Measurements from ENCODE around the gene NBL1.

The NBL1 gene

DNA sequence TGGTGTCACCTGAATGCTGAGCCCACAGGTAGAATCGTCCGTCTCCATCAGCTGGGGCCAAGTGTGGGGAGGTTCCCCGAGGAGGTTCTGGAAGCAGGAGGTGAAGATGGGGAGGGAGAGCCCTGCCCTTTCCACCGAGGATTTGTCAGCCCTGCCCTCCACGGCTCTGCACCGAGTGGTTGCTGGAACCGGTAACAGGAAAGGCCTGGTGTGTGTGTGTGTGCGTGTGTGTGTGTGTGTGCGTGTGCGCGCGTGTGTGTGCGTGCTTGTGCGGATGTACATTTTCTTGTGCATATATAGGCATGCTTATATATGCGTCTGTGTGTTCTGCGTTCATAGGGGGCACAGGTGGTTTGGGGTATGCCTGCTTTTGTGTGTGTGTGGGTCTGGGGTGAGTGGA is 3.5 kb downstream of the NBL1 start:
- FAIRE-seq, result no peak

DNA sequence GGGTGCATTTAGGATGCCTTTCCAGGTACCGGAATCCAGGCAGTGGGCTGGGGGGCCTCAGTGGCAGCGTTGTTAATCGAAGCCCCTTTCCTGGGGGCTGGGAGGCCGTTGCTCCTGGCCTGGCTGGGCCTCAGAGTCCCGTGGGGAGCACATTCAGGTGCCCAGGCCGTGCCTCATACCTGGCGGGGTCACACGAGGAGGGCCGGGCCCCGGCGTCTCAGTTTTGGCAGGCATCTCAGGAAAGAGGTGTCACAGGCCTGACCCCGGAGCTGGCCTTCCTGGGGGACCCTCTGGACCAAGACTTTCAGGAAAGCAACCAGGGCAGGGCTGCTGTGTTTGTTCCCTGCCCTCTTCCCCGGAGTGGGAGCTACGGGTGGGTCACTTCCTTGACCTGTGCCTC is 4.1 kb downstream of the NBL1 start:
- no peak for FAIRE-seq

DNA sequence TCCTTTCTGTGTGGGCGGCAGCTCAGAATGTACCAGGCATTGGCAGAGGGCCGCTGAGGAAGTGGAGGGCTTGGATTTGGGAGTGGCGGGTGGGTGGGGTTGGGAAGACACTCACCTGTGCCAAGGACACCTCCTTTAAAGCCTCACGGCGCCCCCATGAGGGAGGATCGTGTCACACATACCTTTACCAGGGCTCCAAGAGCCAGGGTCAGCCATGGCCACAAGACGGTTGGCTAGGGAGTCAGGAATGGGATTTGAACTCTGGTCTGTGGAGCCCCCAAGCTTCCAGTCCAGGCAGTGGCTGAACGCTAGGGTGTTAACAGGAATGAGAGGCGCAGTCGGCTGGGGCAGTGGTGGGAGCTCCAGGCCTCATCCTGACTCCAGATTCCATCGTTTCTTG is 4.6 kb downstream of the NBL1 start:
- FAIRE-seq, result no peak

DNA sequence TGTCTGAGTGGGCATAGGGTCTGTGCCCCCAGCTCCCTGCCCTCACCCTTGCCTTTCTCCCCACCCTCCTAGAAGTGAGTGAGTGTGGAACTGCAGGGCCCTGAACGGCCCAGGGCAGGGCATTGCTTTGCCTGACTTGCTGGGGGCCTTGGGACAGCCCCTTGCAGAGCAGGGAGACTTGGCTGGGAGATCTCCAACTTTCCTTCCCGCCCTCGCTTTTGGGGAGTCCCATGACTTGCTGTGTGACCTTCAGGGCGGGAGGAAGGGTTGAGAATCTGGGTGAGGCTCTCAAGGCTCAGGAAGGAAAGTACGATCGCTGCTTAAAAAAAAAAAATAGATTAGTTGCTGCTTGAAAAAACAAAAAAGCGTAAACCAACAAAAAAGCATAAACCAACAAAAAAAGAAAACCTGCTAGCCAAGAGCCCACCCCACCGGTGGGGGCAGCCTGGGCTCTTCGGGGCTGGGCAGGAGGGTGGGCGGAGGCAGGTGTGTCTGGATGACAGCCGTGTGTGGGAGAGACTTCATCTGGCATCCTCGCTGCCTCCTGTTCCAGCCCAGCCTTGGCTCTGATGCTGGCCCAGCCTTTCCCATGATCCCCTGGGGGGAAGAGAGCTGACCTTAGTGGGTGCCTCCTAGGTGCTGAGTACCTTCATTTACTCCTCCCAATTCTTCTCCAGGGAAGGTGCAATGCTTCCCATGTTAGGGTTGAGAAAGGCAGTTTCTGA is 6.5 kb downstream of the NBL1 start:
- no peak for FAIRE-seq

DNA sequence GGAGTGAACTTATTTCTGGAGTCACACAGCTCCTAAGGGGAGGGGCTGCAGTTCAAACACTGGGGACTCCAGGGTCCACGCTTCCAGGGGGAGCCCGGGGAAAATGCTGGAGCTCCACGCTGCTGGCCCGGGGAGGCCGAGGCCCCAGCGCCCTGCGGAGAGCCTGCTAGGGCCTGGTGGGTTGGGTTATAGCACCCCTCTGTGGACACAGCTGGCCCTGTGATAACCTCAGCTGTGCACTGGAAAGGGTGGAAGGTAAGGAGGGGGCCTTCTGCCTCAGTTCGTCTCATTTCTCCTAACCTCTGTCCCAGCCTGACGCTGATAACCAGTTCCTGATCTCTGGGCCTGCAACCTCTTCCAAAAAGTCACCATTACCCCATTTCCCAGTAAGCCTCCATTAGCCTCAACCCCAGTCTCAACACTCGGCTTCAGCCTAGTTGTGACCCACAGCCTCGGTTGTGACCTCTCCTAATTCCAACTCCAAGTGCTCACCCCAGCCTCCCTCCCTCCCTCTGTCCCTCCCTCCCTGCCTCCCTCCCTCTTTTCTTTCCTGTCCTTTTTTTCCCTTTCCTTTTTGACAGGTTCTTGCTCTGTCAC is 7.1 kb downstream of the NBL1 start:
- FAIRE-seq, result no peak

DNA sequence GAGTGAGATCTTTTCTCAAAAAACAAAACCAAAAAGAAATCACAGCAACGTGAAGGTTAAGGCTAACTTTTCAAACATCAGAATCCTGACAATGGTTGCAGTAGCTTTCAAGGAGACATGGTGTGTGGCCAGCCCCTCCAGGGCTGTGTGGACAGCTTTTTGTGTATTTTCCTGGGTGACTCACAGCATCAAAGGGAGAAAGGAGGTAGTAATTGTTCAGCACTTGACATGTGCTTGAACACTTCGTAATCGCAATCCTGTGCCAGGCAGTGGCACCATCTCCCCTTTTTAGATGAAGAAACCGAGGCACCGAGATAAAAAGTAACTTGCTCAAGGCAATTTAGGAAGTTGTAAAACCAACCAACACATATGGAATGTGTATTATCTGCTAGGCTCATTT is 10.3 kb downstream of the NBL1 start:
- no peak for FAIRE-seq

DNA sequence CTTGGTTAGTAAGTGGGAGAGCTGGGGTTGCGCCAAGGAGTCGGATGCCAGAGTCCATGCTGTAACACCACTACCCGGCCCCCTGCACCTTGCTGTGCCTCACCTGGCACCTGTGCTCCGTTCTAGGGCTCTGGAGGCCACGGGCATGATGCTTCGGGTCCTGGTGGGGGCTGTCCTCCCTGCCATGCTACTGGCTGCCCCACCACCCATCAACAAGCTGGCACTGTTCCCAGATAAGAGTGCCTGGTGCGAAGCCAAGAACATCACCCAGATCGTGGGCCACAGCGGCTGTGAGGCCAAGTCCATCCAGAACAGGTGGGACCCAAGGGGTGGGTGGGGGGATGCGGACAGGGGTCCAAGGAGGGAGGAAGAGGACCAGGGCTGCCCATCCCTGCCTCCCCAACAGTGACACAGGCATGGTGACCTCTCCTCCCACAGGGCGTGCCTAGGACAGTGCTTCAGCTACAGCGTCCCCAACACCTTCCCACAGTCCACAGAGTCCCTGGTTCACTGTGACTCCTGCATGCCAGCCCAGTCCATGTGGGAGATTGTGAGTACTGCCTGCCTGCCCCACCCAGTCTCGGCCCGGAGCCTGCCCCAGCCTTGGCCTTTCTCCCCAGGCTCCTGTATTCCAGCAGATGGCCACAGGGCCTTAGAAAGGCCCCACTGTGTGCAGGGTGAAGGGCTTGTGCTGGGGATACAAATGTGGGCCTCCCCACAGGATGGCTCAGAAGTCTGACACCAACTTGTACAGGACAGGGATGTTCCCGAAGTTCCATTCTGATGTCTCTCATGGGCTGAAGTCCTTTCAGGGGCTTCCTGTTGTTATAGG is 11.0 kb downstream of the NBL1 start:
- no peak for FAIRE-seq

DNA sequence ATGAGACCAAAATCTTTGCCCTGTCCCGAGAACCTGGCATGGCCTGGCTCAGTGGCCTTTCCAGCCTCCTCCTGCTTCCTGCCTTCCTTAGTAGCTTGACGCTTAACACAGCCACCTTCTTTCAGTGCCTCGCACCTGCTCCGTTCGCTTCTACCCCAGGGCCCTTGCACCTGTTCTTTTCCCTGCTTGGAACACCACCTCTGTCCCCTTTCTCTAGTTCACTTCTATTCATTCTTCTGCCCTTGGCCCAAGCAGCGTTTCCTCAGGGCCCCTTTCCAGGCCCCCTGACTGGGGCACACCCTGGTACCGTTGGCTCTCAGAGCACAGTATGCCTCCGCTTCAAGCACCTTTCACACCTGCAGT is 11.6 kb downstream of the NBL1 start:
- no peak for FAIRE-seq

DNA sequence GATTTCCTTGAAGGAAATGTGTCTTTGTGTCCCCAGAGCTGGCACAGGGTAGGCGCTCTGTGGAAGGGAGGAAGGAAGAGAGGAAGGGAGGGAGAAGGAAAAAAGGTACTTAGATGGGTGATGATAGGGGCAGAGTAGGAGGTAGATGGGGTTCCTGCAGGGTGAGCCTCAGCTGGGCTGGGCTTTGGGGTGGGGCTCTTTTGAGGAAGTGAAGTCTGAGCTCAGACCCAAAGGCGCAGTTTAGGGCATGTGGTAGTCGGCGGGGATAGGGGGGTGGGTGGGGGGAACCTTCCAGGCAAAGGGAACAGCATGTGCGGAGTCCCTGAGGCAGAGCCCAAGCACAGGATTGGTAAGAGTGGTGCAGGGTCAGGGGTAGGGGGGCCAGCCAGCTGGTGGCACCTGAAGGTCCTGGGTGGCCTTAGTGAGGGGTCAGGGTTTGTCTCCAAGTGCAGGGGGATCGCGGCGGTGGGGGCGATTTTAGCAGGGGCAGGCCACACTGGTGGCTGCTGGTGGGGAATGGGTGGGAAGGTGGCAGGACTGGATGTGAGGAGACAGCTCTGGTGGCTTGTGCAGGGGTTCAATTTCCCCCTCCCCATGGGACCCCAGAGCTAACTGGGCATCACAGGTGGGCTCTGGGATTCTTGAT is 12.1 kb downstream of the NBL1 start:
- no peak for FAIRE-seq

DNA sequence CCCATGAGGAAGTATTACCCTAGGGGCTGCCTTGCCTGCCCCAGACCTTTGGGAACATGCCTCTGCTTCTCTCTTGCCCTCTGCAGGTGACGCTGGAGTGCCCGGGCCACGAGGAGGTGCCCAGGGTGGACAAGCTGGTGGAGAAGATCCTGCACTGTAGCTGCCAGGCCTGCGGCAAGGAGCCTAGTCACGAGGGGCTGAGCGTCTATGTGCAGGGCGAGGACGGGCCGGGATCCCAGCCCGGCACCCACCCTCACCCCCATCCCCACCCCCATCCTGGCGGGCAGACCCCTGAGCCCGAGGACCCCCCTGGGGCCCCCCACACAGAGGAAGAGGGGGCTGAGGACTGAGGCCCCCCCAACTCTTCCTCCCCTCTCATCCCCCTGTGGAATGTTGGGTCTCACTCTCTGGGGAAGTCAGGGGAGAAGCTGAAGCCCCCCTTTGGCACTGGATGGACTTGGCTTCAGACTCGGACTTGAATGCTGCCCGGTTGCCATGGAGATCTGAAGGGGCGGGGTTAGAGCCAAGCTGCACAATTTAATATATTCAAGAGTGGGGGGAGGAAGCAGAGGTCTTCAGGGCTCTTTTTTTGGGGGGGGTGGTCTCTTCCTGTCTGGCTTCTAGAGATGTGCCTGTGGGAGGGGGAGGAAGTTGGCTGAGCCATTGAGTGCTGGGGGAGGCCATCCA is 12.8 kb downstream of the NBL1 start:
- FAIRE-seq, result no peak

DNA sequence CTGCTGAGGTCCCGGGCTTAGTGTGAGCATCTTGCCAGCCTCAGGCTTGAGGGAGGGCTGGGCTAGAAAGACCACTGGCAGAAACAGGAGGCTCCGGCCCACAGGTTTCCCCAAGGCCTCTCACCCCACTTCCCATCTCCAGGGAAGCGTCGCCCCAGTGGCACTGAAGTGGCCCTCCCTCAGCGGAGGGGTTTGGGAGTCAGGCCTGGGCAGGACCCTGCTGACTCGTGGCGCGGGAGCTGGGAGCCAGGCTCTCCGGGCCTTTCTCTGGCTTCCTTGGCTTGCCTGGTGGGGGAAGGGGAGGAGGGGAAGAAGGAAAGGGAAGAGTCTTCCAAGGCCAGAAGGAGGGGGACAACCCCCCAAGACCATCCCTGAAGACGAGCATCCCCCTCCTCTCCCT is 13.4 kb downstream of the NBL1 start:
- FAIRE-seq, result no peak

DNA sequence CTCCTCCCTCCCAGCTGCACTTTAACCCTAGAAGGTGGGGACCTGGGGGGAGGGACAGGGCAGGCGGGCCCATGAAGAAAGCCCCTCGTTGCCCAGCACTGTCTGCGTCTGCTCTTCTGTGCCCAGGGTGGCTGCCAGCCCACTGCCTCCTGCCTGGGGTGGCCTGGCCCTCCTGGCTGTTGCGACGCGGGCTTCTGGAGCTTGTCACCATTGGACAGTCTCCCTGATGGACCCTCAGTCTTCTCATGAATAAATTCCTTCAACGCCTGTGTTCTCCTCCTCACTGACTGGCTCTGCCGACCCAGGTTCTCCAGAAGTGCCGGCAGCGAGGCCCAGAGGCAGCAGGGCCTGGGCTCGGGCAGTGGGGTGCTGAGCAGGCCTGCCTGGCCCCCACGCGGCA is 14.1 kb downstream of the NBL1 start:
- FAIRE-seq, result no peak

DNA sequence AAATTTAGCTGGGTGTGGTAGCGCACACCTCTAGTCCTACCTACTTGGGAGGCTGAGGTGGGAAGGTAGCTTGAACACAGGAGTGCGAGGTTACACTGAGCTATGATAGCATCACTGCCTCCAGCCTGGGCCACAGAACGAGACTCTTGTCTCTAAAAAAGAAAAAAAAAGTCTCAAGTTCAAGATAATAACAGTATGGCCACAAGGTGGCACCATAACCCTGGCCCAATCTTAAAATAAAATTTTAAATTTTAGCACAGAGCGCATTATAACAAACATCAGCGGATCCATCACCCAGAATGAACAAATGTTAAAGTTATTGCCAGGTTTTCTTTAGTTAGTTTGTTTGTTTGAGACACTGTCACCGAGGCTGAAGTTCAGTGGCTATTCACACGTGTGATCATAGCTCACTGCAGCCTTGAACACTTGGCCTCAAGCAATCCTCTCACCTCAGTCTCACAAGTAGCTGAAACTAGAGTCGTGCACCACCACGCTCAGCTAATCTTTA is 17.7 kb downstream of the NBL1 start:
- peak; percentile 98 for FAIRE-seq

DNA sequence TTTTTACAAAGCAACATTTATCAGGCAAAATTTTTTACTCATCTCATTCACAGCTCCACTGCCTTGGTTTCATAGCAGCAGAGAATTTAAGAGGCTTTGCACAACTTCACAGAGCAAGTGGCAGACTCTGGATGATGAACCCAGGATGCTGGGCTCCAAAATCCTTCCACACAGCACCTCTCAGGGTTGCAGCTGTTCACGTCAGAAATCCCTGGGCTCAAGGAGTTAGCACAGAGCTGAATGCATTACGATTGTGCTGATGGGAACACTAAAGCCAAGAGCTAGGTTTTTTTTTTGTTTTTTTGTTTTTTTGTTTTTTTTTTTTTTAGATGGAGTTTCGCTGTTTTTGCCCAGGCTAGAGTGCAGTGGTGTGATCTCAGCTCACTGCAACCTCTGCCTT is 18.2 kb downstream of the NBL1 start:
- FAIRE-seq, result no peak

DNA sequence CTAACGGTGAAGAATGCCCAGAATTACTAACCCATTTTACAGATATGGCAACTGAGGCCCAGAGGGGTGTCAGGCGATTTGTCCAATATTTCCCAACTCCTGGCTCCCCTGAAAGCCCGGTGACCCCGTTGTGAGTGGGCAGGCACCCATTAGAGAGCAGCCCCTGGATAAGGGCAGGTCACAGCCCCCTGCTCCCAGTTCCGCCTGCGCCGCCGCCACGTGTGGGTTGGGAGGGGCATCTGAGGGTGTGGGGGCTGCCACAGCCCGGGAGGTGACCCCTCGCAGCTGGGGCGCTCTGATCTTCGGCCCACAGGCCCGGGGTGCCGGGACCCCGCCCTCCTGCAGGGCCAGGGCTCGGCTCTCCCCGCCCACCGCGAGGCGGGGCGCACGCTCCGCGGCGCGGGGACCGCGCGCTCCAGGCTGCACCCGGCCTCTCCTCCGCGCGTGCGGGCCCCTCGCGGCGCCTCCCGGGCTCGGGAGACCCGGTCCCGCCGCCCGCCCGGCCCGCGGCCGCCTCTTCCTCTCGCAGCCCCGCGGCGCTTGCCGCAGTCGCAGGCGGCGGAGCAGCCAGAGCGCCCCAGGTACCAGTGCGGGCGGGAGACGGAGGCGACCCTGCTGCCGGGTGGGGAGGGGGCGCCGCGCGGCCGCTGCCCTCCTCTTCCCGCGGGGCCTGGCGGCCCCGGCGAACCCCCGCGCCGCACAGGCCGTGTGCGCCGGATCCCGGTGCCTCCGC is 20.5 kb downstream of the NBL1 start, which contains the start of gene HTR6:
HTR6 (plus strand) TSS at position 423 of the 733 bp plus-strand sequence. CDS start 879 bp downstream, outside the sequence.
- no peak for FAIRE-seq

DNA sequence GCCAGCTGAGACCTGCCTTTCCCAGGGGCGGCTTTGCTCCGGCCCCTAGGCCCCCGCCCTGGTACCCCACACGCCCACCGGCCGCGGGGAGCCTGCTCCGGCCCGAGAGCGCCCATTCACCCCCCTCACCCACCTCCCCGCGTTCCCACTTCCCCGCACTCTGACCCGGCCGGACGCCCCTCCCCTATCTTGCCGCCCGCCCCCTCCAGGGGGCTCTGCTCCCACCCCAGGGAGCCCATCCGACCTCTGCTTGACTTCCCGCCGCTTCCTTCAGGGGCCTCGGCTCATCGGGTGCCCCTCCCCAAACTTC is 21.0 kb downstream of the NBL1 start:
- FAIRE-seq, result no peak

DNA sequence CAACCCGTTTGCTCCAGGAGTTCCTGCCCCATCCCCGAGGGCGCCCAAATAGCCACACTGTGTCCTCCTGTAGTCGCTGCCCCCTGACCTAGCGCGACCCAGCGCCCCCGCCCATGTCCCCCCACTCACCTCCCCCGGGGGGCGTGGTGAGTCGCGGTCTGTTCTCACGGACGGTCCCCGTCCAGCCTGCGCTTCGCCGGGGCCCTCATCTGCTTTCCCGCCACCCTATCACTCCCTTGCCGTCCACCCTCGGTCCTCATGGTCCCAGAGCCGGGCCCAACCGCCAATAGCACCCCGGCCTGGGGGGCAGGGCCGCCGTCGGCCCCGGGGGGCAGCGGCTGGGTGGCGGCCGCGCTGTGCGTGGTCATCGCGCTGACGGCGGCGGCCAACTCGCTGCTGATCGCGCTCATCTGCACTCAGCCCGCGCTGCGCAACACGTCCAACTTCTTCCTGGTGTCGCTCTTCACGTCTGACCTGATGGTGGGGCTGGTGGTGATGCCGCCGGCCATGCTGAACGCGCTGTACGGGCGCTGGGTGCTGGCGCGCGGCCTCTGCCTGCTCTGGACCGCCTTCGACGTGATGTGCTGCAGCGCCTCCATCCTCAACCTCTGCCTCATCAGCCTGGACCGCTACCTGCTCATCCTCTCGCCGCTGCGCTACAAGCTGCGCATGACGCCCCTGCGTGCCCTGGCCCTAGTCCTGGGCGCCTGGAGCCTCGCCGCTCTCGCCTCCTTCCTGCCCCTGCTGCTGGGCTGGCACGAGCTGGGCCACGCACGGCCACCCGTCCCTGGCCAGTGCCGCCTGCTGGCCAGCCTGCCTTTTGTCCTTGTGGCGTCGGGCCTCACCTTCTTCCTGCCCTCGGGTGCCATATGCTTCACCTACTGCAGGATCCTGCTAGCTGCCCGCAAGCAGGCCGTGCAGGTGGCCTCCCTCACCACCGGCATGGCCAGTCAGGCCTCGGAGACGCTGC is 21.7 kb downstream of the NBL1 start:
- FAIRE-seq, result no peak

DNA sequence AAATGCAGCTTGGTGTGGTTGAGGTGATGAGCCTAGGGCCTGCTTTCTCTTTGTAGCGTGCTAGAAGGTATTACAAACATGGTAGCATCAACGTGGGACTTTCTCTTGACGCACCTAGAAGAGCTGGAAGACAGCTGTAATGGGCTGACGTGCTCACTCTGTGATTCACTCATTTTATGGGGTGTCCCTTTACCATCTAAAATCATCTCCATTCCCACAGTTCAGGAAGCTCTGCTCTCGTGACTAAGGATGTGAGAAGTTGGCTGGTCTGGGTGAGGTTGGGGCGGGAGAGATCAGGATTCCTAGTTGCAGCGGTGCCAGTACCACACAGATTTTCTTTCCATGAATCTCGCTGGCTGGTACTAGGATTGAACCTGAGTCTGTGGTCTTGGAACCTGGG is 24.8 kb downstream of the NBL1 start:
- FAIRE-seq, result no peak

DNA sequence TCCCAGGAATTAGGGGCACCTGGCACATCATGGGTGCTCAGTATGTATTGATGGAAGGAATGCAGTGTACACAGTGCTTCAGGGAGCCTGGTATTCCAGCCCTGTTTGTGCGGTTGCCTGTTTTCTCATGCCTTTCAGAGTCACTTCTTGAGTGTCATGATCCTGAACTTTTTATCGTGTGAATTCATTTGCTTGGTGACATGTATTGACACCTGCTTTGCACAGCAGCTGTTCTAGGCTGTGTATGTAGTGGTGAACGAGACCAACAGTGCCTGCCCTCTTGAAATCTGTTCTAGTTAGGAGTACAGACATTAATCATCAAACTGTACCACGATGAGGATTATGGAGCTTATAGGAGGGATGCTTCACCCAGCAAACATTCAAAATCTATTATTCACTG is 26.7 kb downstream of the NBL1 start:
- FAIRE-seq, result no peak

DNA sequence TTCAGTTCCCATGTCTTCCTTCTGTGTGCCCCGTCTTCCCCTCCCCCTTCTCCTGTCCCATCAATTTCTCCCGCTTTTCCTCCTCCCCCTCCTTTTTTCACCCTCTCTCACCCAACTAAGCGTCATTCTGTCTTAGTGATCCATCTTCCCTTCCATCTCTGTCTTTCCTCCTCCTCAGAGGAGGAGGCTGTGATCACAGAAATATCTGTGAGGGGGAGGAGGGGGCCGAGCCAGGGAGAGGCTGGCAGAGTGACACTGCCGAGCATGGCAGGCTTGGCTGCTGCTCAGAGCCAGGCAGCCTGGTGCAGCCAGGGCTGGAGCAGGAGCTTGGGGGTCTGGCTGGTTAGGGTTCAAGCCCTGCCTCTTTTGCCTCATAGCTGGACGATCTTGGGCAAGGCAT is 28.1 kb downstream of the NBL1 start:
- no peak for FAIRE-seq

DNA sequence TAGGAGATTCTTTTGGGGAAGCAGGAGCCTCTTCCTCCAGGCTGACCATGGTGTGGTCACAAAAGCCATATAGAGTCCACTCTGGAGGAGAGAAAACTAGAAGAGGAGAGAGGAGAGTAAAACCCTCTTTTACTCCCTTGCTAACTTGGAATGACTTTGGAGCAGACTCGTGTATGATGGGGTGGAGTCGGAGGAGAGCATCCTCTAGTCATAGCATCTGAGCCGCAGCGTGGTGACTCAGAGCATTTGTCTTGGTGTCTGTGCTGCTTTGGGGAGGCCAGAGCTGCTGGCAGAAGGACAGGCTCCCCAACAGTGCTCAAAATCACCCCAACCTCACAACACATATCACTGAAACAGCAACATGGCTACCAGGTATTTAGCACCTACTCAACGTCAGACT is 31.7 kb downstream of the NBL1 start:
- FAIRE-seq, result no peak
